ENCODE data around the gene PDE1A.

GRCh38 chr2:182229297-182229696 lies 197.5 kb downstream of the PDE1A start:
- TF ChIP-seq CTCF (conservative IDR thresholded peaks at IDR 0.05; ENCODE audit: low read length) (no peak), EZH2phosphoT487 (IDR thresholded peaks at IDR 0.05; ENCODE audit: borderline replicate concordance, low read depth, low read length) (no peak)
